HG02943 (cell line): ENCODE data around the gene SHH.

ENCODE experiments used
- ATAC-seq: cut with Tn5 transposase; IDR thresholded peaks from one replicate; pipeline ENCODE4 v1.9.1; 2021; ENCODE audit warnings: mild to moderate bottlenecking, low read depth, moderate library complexity; ENCODE audit not compliant: unreplicated experiment

The SHH gene

DNA sequence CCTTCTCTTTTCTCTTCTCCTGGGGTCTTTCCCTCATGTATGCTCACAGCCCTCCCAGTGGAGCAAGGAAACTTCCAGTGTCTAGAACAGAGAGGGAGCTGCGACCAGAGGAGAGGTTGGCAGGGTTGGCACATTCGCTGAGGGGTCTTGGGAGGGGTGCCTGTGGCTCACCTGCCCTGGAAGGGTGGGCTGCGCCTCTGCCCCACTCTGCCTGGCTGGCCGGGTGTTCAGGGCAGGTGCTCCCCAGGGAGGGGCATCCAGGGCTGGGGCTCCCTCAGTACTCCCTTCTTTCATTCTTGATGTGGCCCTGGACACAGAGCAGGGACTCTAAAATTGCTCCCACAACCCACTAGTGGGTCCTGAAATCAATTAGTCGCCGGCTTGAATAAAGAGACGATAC, 16.9 kb downstream of the SHH start:
- ATAC-seq: no peak

DNA sequence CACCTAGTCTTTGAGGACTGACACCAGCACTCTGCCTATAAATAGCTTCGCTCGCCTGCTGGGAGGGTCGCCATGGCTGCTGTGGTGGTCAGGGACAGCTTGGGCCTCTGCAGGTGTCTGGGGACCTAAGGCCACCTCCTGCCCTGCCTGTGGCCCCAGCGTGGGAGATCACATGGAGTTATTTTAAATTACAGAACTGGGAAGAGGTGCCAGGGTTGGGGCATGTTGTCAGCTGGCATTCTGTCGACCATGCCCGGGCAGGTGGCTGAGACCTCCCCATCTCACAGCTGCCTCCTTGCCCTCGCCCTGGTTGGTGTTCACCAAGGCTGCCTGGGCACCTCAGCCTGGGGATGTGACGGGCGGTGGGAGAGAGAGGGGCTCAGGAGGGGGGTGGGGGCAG, 18.1 kb downstream of the SHH start:
- no peak for ATAC-seq

DNA sequence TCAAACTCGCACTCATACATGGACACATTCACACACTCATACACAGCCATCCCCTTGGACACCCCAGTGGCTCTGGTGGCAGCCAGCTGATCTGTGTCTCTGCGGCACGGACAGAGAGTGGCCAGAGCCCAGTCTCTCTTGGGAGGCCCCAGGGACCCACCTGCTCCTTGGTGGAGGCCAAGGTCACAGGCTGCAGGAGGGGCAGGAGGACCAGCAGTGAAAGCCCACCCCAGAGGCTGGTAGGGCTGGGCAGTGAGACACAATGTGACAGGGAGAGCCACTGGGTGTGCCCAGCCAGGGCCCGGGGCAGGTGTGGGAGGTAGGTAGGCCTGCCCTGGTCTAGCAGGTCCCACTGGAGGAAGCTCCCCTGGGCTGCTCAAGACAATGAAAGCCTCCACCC, 18.5 kb downstream of the SHH start:
- no peak for ATAC-seq

DNA sequence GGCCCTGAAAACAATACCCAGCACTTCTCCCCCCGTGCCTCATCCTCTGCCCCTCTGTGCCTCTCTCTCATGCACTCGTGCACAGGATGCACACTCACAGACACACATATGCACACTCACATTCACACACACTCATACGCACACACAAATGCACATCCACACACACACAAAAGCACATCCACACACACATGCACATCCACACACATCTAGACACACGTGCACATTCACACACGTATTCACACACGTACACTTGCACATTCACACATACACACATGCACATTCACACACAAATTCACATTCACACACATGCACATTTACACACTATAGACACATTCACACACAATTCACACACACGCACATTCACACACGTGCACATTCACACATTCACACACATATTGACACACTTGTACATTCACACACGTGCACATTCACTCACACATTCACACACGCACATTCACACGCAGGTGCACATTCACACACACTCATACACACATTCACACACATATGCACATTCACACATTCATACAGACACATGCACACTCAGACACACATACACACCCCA, 19.2 kb downstream of the SHH start:
- no peak for ATAC-seq

DNA sequence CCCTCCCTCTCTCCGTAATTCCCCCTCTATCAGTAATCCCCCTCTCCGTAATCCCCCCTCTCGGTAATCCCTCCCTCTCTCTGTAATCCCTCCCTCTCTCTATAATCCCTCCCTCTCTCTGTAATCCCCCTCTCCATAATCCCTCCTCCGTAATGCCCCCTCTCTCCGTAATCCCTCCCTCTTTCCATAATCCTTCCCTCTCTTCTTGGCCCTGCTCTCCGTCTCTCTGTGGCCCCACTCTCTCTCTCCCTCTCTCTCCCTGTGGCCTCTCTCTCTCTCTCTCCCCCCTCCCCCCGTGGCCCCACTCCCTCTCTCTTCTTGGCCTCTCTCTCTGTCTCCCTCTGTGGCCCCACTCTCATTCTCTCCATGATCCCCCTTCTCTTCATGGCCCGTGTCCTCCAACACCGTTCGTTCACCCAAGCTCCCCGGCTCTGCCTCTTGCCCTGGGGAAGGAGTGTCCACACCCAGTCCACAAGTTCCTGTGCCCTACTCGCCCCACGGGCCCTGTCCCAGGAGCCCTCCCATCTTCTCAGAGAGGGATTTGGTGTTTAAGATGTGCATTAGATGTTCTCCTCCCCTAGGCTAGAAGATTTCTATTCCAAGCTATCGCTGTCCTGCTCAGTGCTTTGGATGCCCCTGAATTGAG, 19.8 kb downstream of the SHH start:
- ATAC-seq: no peak

DNA sequence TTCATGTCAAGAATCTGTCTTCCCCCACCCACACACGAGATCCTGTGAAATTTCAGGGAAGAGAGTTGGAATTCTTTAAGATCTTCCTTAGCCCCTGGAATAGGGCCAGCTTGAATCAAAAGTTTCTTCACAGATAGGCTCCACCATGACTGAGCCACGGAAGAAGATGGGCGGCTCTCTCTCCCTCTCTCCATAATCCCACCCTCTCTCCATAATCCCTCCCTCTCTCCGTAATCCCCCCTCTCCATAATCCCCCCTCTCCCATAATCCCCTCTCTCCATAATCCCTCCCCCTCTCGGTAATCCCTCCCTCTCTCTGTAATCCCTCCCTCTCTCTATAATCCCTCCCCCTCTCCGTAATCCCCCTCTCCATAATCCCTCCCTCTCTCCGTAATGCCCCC, 20.4 kb downstream of the SHH start:
- no peak for ATAC-seq

DNA sequence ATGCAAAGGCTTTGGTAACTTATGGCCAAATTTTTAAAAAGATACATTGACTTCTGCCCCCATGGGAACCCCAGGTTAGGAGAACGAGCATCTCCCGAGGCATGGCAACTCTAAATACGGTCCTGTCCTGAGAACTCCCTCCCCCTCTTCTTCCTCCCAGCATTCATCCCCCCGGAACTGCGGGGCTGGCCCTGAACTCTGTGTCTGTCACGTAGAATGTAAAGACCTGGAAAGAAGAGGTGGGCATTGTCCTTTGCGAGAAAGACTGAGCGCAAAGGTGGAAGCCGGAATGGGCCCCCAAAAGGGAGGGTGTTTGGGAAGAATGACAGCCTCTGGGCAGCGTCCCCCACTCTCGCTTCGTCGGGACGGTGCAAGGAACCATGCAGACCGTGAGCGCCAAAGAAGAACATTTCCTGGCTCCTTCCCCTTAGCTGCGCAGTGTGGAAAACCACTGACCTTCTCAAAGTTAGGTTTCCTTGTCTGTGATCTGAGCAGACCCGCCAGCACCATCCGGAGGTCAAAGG, 21.0 kb downstream of the SHH start:
- no peak for ATAC-seq

DNA sequence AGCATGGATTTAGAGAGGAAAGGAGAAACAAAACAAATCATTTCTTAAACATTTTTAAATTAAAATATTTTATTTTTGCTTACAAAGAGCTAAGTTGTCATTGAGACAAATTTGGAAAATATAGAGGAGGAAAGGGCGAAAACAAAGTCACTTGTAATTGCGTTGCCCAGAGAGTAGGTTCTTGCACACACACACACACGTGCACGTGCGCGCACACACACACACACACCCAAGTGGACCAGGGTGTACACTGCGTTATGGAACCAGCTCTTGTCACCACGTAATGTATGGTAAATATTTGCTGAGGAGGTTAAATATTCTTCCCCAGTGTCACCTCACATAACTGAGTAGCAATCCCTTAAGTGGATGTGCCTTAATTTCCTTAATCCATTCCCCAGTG, 21.6 kb downstream of the SHH start:
- no peak for ATAC-seq

DNA sequence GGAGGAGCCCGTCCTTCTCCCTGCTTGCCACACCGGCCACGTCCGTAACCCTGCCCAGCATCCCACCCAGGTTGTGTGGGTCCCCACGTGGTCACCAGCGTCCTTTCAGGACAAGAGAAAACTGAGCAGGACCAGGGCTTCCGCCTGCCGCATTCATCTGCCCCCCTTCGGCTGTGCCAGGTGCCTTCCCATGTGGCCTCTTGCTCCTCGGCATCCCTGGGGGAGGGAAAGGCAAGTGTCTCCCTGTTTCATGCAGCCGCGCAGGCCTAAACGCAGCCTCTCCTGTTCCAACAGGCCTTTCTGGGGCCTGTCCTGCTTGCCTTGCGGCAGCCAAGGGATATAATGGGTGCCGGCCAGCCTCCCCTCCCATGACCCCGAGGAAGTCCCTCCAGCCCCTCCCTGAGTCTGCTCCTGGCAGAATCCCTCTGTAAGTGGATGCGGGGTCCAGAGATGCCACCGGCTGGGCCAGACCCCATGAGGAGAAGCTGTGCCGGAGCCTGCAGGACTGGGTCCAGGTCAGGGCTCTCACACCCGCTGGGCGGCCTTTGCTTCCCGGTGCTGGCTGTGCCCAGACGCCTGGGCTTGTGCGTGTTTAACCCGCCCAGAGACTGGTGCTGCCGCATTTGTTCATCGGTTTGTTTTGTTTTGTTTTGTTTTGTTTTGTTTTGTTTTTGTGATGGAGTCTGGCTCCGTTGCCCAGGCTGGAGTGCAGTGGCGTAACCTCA, 23.1 kb downstream of the SHH start:
- ATAC-seq: no peak

DNA sequence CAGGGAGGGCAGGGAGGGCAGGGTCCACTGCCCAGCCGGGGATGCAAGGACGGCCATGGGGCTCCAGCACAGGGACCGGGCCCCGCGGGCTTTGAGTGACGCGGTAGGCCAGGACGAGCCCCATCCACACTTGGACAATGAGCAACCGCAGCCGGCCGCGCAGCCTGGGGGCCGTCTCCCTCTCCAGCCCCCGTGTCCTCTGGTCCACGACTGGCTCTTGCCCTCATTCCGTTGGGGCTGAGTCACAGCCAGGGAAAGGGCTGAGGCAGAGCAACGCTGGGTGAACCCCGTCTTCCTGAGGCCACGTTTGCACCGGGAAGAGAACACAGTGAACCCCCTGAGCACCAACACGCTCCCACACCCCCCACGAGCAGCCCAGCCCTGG, 23.7 kb downstream of the SHH start:
- ATAC-seq: no peak

DNA sequence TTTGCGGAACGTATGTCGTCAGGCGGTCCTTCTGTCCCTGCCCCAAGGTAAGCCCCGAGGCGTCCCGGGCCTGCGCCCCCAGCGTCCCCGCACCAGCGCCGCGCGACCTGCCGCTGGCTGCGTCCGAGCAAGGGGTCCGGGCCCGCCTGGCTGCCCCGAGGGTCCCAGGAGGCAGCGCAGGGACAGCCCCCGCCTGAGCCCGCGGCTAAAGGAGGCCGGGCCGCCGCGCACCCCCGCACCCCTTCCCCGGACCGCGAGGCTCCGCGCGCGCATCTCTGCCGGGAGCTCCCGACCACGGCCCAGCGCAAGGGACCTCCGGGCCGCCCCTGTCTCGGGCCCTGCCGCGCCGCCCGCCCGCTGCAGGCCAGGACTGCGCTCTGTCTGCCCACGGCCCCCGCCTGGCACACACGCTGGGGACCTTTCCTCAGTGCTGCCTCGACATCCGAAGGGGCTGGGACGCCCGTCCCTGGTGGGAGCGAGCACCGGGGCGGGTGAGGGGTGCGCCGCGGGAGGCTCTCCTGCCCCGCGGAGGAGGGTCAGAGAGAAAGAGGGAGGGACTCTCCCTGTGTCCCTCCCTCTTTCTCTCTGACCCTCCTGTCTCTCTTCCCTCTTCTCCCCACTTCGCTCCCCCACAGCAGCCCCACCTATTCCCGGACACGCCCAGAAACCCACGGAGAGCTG, 25.0 kb downstream of the SHH start:
- ATAC-seq: no peak

DNA sequence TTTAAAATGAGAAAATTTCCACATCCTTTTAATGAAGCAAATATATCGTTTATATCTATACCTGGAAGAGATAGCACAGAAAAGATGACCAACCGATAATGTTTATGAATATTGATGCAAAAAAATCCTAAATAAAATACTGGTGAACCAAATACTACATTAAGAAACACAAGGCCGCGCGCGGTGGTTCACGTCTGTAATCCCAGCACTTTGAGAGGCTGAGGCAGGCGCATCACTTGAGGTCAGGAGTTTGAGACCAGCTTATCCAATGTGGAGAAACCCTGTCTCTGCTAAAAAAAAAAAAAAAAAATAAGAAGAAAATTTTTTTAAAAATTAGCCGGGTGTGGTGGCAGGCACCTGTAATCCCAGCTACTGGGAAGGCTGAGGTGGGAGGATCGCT, 25.8 kb downstream of the SHH start:
- ATAC-seq: no peak

DNA sequence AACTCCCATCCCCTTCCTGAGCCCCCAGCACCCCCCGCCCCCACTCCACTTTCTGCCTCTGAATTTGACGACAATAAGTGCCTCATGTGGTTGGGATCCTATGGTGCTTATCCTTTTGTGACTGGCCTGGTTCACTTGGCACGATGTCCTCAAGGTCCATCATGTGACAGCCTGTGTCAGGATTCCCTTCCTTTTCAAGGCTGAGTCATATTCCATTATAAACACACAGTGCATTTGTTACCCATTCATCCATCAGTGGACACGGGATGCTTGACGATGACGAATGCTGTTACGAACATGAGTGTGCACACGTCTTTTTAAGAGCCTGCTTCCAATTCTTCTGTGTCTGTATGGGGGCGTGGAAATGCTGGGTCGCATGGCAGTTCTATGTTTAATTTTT, 26.7 kb downstream of the SHH start:
- no peak for ATAC-seq

DNA sequence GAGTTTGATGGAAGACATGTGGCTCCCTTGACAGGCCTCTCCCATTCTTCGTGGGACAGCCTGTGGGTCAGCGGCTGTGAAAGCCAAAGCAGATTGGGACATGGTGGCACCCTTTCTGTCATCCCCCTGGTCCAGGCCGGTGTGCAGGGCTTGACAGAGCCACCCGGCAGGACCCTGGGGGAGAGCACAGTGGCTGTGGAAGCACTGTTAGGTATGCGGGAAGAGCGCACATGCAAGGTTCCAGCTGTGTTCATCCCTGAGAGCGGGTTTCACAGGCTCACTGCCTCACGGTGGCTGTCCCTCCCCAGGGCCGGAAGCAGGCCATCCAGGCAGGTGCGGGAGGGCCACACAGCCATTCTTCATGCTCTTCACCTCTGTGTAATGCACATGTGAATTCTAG, 29.8 kb downstream of the SHH start:
- no peak for ATAC-seq

DNA sequence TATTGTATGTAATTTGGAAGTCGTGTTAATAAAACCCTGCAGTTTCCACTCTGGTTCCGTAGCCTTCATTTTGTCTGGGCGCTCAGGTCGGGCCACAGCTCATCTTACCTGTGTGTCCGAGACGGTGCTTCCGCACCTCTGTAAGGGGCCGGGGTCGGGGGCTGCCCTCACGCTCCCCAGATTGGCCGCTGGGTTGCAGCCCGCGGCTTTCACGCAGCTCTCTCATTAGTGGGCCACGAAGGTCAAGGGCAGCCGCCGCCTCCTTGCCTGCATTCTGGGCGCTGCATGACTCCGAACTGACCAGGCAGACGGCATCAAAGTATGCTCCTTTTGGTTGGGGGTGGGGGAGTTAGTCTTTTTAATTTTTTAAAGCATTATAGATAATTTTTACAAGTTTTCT, 30.8 kb downstream of the SHH start:
- no peak for ATAC-seq

DNA sequence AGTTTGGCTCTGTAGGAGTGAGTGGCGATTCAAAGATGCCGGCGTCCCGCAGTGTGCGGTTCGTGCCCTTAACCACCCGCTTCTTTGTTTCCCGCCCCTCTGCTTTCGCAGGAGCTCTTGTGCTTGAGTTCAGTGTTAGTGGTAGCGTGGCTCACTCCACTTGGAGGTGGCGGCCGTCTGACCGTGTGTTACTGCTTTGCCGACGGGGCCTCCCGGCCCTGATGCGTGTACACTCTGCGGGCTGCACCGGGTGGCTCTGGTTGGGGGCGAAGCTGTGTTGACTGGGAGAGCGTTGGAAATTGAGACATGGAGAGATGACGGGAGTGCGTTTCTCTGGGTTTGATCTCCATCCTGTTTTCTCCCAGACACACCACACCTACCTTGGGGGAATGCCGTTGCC, 31.4 kb downstream of the SHH start:
- no peak for ATAC-seq

DNA sequence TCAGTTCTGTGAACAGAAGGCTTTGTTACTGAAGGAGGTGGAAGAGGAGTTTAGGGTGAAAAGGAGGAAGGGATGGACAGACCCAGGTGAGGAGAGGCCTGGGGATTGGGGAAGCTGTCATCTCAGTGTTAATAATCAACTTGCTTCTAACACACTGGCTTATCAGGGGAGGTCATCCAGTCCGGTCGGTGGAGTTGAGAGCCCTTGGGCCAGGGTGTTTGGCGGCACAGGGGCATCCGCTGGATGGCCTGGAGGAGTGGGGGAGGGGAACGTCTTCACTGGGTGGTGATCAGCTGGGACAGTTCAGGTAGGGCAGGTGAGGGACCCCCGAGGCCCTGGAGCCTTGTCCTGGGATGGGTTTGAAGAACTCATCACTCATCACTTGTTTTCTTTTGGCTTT, 33.9 kb downstream of the SHH start:
- no peak for ATAC-seq

DNA sequence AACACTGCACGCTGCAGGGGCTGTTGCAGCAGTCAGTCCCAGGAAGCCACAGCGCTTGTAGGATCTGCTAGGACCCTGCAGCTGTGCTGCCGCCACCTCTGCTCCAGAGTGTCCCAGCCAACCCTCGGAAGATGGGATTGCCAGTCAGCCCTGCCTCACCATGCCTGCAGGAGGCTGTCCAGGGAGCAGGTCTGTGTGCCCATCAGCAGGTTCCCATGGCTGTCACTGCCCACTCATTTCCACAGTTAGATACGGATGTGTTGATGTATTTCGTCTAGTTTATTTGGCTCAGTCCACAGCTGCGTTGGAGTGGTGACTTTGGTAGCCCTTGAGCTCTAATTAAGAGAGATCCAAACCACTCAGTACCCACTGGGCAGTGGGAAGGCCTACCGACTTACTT, 35.7 kb downstream of the SHH start:
- no peak for ATAC-seq

DNA sequence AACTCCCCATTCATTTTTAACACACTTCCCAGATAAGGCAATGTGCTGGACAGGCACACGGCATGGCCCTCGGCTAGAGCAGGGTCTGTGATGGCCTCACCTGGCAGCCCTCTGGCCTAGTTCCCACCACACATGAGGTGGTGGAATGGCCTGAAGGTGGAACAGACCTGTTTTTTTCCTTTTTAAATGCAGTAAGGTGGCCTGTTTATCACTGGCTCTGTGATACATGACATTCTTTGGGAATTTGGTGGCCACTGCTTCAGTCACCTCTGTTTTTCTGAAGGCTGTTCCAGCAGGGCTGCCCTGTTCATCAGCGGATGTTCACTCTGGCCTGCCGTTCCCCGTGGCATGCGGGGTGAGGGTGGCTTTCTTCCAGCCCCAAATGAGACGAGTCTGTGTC, 36.6 kb downstream of the SHH start:
- no peak for ATAC-seq

DNA sequence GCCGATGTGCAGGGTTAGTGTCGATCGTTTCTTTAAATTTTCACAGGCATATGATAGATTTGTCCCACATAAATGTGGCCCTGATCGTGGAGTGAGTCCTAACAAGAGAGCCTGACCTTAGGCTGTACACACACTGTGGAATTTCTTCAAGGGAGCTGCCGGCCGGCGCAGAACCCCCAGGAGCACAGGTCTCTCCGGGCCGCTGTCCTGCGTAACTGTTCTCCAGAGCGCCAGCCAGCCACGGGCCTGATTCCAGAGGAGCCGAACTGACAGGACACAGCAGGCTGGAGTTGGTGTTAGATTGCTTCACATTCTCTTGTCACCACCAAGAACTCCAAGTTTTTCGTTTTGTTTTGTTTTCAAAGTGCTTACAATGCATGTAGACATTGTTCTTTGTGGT, 37.3 kb downstream of the SHH start:
- no peak for ATAC-seq

DNA sequence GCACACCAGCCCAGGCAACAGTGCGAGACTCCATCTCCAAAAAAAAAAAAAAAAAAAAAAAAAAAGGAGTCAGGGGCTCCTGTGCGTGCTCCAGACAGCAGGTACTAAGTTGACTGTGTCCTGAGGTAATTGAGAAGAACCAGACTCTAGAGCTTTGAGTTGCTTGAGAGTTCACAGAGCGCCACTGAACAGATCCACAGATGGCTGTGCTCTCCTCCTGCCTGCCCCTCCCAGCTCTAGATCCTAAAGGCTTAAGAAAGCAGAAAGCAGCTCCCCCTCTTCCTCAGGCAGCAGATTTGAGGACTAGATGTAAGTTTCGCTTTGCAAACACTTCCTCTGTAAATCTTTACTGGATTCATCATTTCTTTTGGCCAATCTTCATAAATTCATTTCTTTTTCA, 38.7 kb downstream of the SHH start:
- no peak for ATAC-seq

DNA sequence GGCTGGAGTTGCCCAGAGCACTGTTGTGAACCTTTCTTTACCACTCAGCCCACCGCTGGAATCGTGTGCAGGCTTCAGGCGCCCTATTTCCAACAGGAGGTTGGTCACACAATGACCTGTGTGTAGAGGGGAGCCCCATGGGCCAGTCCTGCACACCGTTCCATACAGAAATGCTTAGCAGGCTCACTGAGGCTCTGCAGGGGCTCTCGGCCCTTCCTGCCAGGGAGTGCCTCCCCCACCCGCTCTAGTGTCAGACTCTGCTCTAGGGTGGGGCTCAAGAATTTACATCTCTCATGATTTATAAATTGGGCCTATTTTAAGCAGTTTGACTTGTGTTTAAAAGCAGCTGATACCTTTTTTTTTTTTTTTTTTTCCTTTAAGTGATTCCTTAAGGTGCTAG, 42.0 kb downstream of the SHH start:
- ATAC-seq: no peak
